KMS-11 (cell line): ENCODE measurements around the gene TTC28.

Experiments used
- H2AFZ ChIP-seq: fragments of 200-600 bp; sonication (generic); 2 replicates; pipeline ENCODE4 v1.6.1; 2016; ENCODE audit warnings: antibody characterized with exemption, mixed run types, low read depth
- H3K27ac ChIP-seq: fragments of 200-600 bp; sonication (generic); 2 replicates; pipeline ENCODE4 v1.6.1; 2016; ENCODE audit warnings: mild to moderate bottlenecking, mixed run types
- H3K27me3 ChIP-seq: fragments of 200-600 bp; sonication (generic); 2 replicates; pipeline ENCODE4 v1.6.1; 2017; ENCODE audit warnings: mild to moderate bottlenecking, low read depth, mixed run types, moderate library complexity; ENCODE audit not compliant: insufficient read depth
- H3K36me3 ChIP-seq: fragments of 200-600 bp; sonication (generic); 2 replicates; pipeline ENCODE4 v1.6.1; 2017; ENCODE audit warnings: mild to moderate bottlenecking, mixed run types; ENCODE audit not compliant: insufficient read depth
- H3K4me1 ChIP-seq: fragments of 200-600 bp; sonication (generic); 2 replicates; pipeline ENCODE4 v1.6.1; 2016; ENCODE audit warnings: mild to moderate bottlenecking, low read depth, mixed run types; ENCODE audit not compliant: poor library complexity, severe bottlenecking
- H3K4me2 ChIP-seq: fragments of 200-600 bp; sonication (generic); 2 replicates; pipeline ENCODE4 v1.7.0; 2016; ENCODE audit warnings: mild to moderate bottlenecking, mixed run types
- H3K4me3 ChIP-seq: fragments of 200-600 bp; sonication (generic); IDR thresholded peaks from 2 replicates; pipeline ENCODE4 v1.6.1; 2017; ENCODE audit warnings: low read depth, low read length, mixed read lengths; ENCODE audit not compliant: insufficient read depth
- H3K79me2 ChIP-seq: fragments of 200-600 bp; sonication (generic); 2 replicates; pipeline ENCODE4 v1.6.1; 2016; ENCODE audit warnings: low read depth, mixed run types; ENCODE audit not compliant: insufficient read depth
- H3K9ac ChIP-seq: fragments of 200-600 bp; sonication (generic); 2 replicates; pipeline ENCODE4 v1.6.1; 2016; ENCODE audit warnings: mild to moderate bottlenecking, mixed run types
- H4K20me1 ChIP-seq: fragments of 200-600 bp; sonication (generic); 2 replicates; pipeline ENCODE4 v1.6.1; 2016; ENCODE audit warnings: mild to moderate bottlenecking, mixed run types; ENCODE audit not compliant: insufficient read depth
- CTCF ChIP-seq: fragments of 200-600 bp; sonication (generic); conservative IDR thresholded peaks from 2 replicates; pipeline ENCODE4 v1.6.1; 2017; ENCODE audit warnings: low read depth, mild to moderate bottlenecking, antibody characterized with exemption, low read length, moderate library complexity, mixed read lengths

The TTC28 gene

GRCh38 chr22:28179392-28179791, 500.2 kb downstream of the TTC28 start:
- no peaks in the 10 kb centered on the region for H3K27me3 ChIP-seq
- no peaks in the 10 kb centered on the region for H4K20me1 ChIP-seq
- H3K9ac ChIP-seq, result no peak overlapping the region
- no peak overlapping the region for H3K27ac ChIP-seq
- no peak for TF ChIP-seq CTCF
- no peaks in the 10 kb centered on the region for H3K36me3 ChIP-seq
- H2AFZ ChIP-seq, result no peak overlapping the region
- no peaks in the 10 kb centered on the region for H3K79me2 ChIP-seq
- no peak overlapping the region for H3K4me2 ChIP-seq
- no peak overlapping the region for H3K4me3 ChIP-seq
- no peaks in the 10 kb centered on the region for H3K4me1 ChIP-seq

GRCh38 chr22:28175730-28176492, 503.7 kb downstream of the TTC28 start:
- Histone ChIP-seq H3K79me2 (no peaks in the 10 kb centered on the region), H2AFZ (no peak overlapping the region), H3K27me3 (no peaks in the 10 kb centered on the region), H3K4me2 (no peak overlapping the region), H3K27ac (no peak overlapping the region), H3K4me3 (no peak overlapping the region), H3K9ac (no peak overlapping the region), H4K20me1 (no peaks in the 10 kb centered on the region), H3K4me1 (no peaks in the 10 kb centered on the region), H3K36me3 (no peaks in the 10 kb centered on the region)
- TF ChIP-seq CTCF, result no peak

GRCh38 chr22:28174509-28174908, 505.1 kb downstream of the TTC28 start:
- Histone ChIP-seq H2AFZ (no peak overlapping the region), H3K9ac (no peak overlapping the region), H3K4me3 (no peak overlapping the region), H3K4me1 (no peaks in the 10 kb centered on the region), H4K20me1 (no peaks in the 10 kb centered on the region), H3K79me2 (no peaks in the 10 kb centered on the region), H3K27ac (no peak overlapping the region), H3K27me3 (no peaks in the 10 kb centered on the region), H3K36me3 (no peaks in the 10 kb centered on the region), H3K4me2 (no peak overlapping the region)
- no peak for TF ChIP-seq CTCF

- H3K27ac ChIP-seq, result no peak overlapping the region
- H3K27me3 ChIP-seq, result no peaks in the 10 kb centered on the region
- no peak for TF ChIP-seq CTCF
- H3K79me2 ChIP-seq, result no peaks in the 10 kb centered on the region
- no peak overlapping the region for H3K4me3 ChIP-seq
- no peaks in the 10 kb centered on the region for H4K20me1 ChIP-seq
- H3K4me2 ChIP-seq, result no peak overlapping the region
- no peaks in the 10 kb centered on the region for H3K4me1 ChIP-seq
- no peak overlapping the region for H2AFZ ChIP-seq
- H3K9ac ChIP-seq, result no peak overlapping the region
- no peaks in the 10 kb centered on the region for H3K36me3 ChIP-seq
Observed at GRCh38 chr22:28172892-28173670, 506.6 kb downstream of the TTC28 start.
